GM12878 (cell line): ENCODE measurements around the gene FOXF1.

Experiments
- BRCA1 ChIP-seq: IDR thresholded peaks from 2 replicates; pipeline ENCODE4 v1.6.1; 2011; ENCODE audit warnings: low read depth, low read length, improper control_type of control experiment
- FOXK2 ChIP-seq: fragments of 450-650 bp; IDR thresholded peaks from 2 replicates; pipeline ENCODE4 v1.6.1; 2017; ENCODE audit warnings: mild to moderate bottlenecking, moderate library complexity
- FOXM1 ChIP-seq: IDR thresholded peaks from 2 replicates; pipeline ENCODE4 v1.6.1; 2012; ENCODE audit warnings: low read depth, mild to moderate bottlenecking, inconsistent platforms, low read length, moderate library complexity
- KLF5 ChIP-seq: fragments of 450-650 bp; IDR thresholded peaks from 2 replicates; pipeline ENCODE4 v1.6.1; 2014; ENCODE audit warnings: mild to moderate bottlenecking; ENCODE audit not compliant: partially characterized antibody
- NKRF ChIP-seq: fragments of 450-650 bp; conservative IDR thresholded peaks from 2 replicates; pipeline ENCODE4 v1.6.1; 2017; ENCODE audit warnings: mild to moderate bottlenecking, moderate library complexity
- NR2F1 ChIP-seq: fragments of 450-650 bp; conservative IDR thresholded peaks from 2 replicates; pipeline ENCODE4 v1.6.1; 2017; ENCODE audit warnings: mild to moderate bottlenecking
- PAX5 ChIP-seq: IDR thresholded peaks from 2 replicates; pipeline ENCODE4 v1.6.1; 2011; ENCODE audit warnings: low read depth, low read length, borderline replicate concordance
- ZNF274 ChIP-seq: IDR thresholded peaks from one replicate; pipeline ENCODE4 v1.8.0; 2011; ENCODE audit not compliant: insufficient read length, insufficient read depth
- TF ChIP-seq, protein P1 (sequence below), 3 experiments: IDR thresholded peaks in 2 of 3; conservative IDR thresholded peaks in 1 of 3; 2 replicates each; pipeline ENCODE4 v1.5.1; 2011; ENCODE audit warnings: low read depth in 3 of 3, low read length in 3 of 3, mild to moderate bottlenecking in 3 of 3, control low read depth in 2 of 3, moderate library complexity in 2 of 3, inconsistent platforms in 1 of 3, mixed read lengths in 1 of 3; ENCODE audit not compliant: control insufficient read depth in 2 of 3, insufficient read depth in 1 of 3; ENCODE audit errors: extremely low read depth in 1 of 3

DNA sequence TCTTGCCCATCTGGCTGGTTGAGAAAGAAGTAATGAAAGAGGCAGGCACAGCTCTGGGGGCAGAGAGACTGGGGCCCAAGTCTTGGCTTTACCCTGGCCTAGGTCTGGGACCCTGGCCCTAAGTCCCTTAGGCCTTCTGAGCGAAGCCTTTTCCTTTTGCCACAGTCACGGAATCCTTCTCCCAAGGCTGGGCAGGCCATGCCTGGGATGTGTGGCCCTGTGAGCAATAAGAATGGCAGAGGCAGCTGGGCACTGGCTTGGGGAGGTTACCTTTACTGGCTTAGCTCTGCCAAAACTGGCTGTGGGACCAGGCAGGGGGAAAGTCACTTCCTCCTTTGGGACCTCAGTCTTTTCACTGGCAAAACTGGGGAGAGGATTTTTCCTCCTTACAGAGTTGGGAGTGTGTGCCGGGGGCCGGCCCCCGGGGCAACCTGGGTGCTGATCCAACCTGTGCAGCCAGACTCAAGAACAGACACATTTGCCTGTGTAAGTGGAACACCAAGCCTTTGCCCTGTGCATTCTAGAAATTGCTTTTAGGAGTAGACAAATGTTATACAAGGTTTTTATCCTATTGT lies 12.9 kb downstream of the FOXF1 start:
- no peak for TF ChIP-seq FOXM1
- no peak for TF ChIP-seq BRCA1
- TF ChIP-seq PAX5 = no peak
- TF ChIP-seq FOXK2 = no peak
- no peak for TF ChIP-seq KLF5
- TF ChIP-seq, protein P1, sequence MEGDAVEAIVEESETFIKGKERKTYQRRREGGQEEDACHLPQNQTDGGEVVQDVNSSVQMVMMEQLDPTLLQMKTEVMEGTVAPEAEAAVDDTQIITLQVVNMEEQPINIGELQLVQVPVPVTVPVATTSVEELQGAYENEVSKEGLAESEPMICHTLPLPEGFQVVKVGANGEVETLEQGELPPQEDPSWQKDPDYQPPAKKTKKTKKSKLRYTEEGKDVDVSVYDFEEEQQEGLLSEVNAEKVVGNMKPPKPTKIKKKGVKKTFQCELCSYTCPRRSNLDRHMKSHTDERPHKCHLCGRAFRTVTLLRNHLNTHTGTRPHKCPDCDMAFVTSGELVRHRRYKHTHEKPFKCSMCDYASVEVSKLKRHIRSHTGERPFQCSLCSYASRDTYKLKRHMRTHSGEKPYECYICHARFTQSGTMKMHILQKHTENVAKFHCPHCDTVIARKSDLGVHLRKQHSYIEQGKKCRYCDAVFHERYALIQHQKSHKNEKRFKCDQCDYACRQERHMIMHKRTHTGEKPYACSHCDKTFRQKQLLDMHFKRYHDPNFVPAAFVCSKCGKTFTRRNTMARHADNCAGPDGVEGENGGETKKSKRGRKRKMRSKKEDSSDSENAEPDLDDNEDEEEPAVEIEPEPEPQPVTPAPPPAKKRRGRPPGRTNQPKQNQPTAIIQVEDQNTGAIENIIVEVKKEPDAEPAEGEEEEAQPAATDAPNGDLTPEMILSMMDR (IDR thresholded peaks at IDR 0.05 in 2 of 3, conservative IDR thresholded peaks at IDR 0.05 in 1 of 3; ENCODE audit: control insufficient read depth in 2 of 3, extremely low read depth in 1 of 3, insufficient read depth in 1 of 3, low read depth in 3 of 3, low read length in 3 of 3) = no peak
- TF ChIP-seq NR2F1 = no peak
- TF ChIP-seq ZNF274 = no peak
- TF ChIP-seq NKRF = no peak
